GM19452 (cell line): ENCODE data around the gene SH2B3.

Experiments used
- ATAC-seq: cut with Tn5 transposase; IDR thresholded peaks from one replicate; pipeline ENCODE4 v1.9.1; 2021; ENCODE audit not compliant: unreplicated experiment

Gene SH2B3

GRCh38 chr12:111427417-111428074 is 21.8 kb downstream of the SH2B3 start:
- no peak for ATAC-seq

GRCh38 chr12:111428081-111428727 is 22.5 kb downstream of the SH2B3 start:
- ATAC-seq = no peak

DNA sequence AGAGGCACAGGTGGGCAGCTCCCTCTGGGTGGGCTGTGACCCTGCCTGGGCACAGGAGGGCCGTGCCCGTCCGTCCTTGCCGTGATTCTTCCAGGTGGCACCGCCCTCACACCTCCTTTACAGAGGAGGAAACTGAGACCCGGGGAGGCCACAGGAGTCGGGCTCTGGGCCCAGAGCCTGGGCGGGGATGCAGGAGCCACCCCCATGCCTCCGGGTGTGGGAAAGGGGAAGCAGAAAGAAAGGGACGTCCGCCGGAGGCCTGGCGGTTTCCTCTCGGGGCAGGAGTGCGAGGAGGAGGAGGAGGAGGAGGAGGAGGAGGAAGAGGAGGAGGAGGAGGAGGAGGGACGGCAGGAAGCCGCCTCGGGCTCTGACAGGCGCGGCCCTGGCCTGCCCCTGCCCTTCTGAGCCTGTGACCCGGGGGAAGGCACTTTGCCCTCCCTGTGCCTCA is 23.0 kb downstream of the SH2B3 start:
- no peak for ATAC-seq

GRCh38 chr12:111429828-111430432 is 24.2 kb downstream of the SH2B3 start:
- ATAC-seq = no peak

GRCh38 chr12:111430433-111431353 is 25.0 kb downstream of the SH2B3 start:
- ATAC-seq = no peak

DNA sequence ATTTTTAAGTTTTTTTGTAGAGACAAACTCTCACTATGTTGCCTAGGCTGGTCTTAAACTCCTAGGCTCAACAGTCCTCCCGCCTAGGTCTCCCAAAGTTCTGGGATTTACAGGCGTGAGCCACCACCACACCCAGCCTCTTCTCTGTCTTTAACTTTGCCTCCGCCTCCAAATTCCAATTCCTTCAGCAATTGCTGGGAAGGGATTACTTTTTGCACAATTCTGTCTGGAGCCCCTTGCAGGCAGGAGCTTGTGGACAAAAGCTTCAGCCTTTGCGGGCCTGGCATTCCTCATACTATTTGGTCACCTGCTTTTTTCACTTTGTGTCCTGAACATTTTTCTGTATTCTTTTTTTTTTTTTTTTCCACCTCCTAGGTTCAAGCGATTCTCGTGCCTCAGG is 26.0 kb downstream of the SH2B3 start:
- no peak for ATAC-seq

GRCh38 chr12:111434049-111434448 is 28.3 kb downstream of the SH2B3 start:
- ATAC-seq = no peak

GRCh38 chr12:111434680-111435338 is 29.1 kb downstream of the SH2B3 start:
- ATAC-seq = peak; percentile 65

- ATAC-seq = no peak
Observed at GRCh38 chr12:111435661-111436201, 30.0 kb downstream of the SH2B3 start.

DNA sequence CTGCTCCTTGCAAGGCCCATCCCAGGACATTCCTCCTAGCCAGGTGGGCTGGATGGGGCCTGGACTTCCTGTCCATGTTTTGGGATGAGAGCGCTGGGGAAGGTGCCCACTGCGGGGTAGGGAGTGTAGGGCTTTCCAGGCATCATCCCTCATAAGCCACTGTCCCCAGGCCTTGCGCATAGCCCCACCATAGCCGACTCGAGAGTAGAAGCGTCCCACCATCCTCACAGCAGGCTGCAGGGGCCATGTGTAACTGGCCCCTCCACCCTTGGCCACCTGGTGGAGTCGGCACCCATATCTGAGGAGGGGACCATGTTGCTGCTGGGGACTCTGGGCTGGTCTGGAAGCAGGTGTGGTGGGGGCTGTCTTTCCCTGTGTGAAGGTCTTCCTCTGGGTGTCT is 30.5 kb downstream of the SH2B3 start:
- no peak for ATAC-seq

DNA sequence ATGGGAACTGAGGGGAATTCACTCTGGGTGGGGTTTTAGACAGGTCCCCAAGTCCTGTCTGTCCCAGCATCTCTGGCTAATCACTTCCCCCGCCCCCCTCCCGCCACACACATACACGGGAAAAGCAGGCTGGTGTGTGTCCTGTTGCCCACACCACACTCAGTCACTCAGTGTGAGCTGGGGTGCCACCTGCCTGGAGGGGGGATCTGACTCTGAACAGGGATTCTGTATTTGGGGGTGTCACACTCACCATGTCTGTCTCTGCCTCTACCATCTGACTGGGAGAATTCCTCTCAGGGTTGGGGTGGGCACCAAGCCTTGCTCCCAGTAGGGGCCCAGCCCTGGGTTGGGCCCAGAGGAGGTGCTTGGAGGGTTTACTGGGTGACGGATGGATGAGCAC is 31.1 kb downstream of the SH2B3 start:
- ATAC-seq = no peak

DNA sequence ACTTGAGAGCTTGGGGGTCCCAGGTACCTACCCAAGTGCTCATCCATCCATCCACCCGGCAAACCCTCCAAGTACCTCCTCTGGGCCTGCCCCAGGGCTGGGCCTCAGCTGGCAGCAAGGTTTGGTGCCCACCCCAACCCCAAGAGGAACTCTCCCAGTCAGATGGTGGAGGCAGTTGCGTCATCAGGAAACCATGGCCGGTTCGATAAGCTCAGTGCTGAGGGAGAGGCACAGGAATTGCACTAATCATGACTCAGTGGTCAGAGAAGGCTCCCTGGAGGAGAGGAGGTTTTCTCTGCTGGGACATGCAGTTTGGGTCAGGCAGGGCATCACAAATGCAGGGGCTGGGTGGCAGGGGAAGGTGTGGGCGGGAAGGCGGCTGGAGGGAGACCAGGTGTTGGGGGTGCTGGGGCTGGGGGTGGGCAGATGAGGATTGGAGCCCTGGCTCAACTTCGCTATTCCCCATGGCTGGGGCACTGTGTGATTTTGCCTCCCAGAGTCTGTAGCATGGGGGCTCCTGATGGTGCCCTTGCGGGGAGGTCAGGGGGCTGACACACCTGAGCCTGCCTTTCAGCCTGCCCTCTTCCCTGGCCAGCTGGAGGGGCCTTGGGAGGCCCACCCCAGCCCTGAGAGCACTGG is 32.2 kb downstream of the SH2B3 start:
- ATAC-seq = no peak

DNA sequence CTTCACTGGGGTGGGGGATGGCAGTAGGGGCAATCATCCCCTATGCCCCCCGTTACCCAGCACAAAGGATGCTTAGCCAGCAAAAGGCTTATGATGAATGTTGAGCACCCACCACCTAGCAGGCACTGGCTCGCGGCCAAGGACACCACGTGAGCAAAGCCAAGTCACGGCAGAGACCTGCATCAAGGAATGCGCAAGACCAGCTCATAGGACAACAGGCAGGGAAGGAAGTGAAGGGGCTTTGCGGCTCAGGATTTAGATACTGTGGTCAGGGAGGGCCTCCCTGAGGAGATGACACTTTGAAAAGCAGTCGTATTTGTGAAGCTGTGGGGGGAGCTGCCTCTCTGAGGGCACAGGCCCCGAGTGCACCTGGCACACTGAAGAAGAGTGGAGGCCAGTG is 32.8 kb downstream of the SH2B3 start:
- no peak for ATAC-seq

- ATAC-seq = no peak
Observed at GRCh38 chr12:111439657-111440151, 34.0 kb downstream of the SH2B3 start.

DNA sequence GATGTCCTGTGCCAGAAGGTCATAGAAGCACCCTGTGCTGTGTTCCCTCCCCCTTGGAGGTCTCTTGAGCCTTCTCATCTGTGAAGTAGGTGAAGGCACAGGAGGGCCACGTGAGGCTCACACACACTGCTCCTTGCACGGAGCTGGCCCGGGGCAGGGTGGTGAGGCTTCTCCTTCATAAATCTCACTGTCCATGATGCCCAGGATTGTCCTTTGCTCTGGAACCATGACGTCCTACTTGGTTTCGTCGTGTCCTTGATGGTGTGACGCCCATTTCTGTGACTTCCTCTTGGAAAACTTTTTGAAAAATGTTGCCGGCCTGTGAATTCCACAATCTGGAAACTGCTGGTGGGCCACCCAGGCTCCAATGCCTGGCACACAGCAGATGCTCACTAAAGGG is 34.4 kb downstream of the SH2B3 start:
- no peak for ATAC-seq

GRCh38 chr12:111440631-111441030 is 34.9 kb downstream of the SH2B3 start:
- ATAC-seq = no peak

DNA sequence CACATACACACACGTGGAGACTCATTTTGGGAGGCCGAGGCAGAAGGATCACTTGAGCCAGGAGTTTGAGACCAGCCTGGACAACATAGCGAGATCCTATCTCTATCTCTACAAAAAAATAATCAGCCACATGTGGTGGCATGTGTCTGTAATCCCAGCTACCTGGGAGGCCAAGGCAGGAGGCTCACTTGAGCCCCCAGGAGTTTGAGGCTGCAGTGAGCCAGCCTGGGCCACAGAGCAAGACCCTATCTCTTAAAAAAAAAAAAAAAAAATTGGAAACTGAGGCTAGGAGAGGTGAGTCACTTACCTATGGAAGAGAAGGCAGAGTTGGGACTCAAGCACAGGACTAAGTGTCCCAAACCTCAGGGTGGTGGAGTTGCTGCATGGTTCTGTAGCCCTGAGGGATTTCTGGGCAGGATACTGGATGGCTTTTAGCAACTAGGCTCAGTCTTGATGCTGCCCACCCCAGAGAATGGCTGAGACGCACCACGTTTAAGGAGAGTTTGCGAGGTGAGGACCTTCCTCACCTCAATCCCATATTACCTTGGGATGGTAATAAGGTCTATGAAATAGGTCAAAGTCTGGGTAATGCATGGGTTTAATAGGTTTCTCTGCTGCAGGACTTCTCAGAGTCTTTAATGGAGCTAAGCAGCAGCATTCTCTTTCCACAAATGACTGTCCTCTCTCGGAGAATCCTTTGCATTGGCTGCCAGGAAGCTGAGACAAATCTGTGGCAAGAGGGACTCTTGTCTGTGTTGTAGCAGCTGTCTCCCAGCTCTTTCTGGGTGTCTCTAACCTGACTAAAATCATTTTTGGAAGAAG is 35.6 kb downstream of the SH2B3 start:
- ATAC-seq = no peak

GRCh38 chr12:111442301-111443045 is 36.8 kb downstream of the SH2B3 start:
- no peak for ATAC-seq
